Measurements from ENCODE around the gene PCAT6. TPM values are rescaled to one million over a fixed set of nuclear protein-coding genes. Genes with fewer than 3 reads are reported as not detected.

Gene PCAT6
- total RNA-seq, 6 donors from 2014 or later = 0.86 to 3.8 (median 1.6) TPM; not detected in 2

- H3K9me3 ChIP-seq = no peaks in the 10 kb centered on the region
- H3K27me3 ChIP-seq = no peaks in the 10 kb centered on the region
- 85 to 86% methylated on average over 5 of the region's 5 CpGs for WGBS, 2 donors
- no peak overlapping the region for H3K27ac ChIP-seq
- no peaks in the 10 kb centered on the region for H3K4me1 ChIP-seq
- H3K36me3 ChIP-seq = no peaks in the 10 kb centered on the region
- no peak for ATAC-seq (ENCODE audit: low FRiP score in 2 of 2)
- TF ChIP-seq POLR2AphosphoS5 (IDR thresholded peaks at IDR 0.05) (no peak), POLR2A (IDR thresholded peaks at IDR 0.05) (no peak), EP300 (IDR thresholded peaks at IDR 0.05) (no peak)
- TF ChIP-seq, protein P1, sequence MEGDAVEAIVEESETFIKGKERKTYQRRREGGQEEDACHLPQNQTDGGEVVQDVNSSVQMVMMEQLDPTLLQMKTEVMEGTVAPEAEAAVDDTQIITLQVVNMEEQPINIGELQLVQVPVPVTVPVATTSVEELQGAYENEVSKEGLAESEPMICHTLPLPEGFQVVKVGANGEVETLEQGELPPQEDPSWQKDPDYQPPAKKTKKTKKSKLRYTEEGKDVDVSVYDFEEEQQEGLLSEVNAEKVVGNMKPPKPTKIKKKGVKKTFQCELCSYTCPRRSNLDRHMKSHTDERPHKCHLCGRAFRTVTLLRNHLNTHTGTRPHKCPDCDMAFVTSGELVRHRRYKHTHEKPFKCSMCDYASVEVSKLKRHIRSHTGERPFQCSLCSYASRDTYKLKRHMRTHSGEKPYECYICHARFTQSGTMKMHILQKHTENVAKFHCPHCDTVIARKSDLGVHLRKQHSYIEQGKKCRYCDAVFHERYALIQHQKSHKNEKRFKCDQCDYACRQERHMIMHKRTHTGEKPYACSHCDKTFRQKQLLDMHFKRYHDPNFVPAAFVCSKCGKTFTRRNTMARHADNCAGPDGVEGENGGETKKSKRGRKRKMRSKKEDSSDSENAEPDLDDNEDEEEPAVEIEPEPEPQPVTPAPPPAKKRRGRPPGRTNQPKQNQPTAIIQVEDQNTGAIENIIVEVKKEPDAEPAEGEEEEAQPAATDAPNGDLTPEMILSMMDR (IDR thresholded peaks at IDR 0.05) = no peak
- no peak overlapping the region for H3K4me3 ChIP-seq
- no peak for DNase-seq
Observed at GRCh38 chr1:202837746-202838262, 27.1 kb downstream of the PCAT6 start.

DNA sequence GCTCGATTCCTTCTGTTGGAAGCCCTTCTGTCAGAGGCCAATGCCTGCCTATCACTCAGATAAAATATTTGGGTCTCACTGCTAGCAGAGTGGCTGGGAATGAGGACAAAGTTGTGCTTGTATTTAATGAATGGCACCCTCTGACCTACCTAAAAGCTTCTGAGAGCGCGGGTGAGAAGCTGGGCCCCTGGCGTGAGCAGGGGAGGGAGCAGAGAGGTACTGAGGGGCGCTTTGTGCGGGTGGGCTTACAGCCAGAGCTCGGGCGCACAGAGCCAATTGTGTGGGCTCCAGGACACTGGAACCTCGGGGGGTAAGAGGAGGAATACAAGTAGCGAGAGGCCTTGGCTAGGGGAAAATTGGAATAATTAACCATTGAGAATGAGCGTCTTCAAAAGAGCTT is 32.3 kb downstream of the PCAT6 start:
- H3K27ac ChIP-seq = no peak overlapping the region
- no peaks in the 10 kb centered on the region for H3K4me1 ChIP-seq
- H3K4me3 ChIP-seq = no peak overlapping the region
- no peaks in the 10 kb centered on the region for H3K27me3 ChIP-seq
- H3K36me3 ChIP-seq = no peaks in the 10 kb centered on the region
- WGBS, 2 donors = 87 to 90% methylated on average over 11 of the region's 11 CpGs
- no peaks in the 10 kb centered on the region for H3K9me3 ChIP-seq
- no peak for DNase-seq
- TF ChIP-seq, protein P1 (IDR thresholded peaks at IDR 0.05) = no peak
- TF ChIP-seq POLR2AphosphoS5 (IDR thresholded peaks at IDR 0.05) (no peak), EP300 (IDR thresholded peaks at IDR 0.05) (no peak), POLR2A (IDR thresholded peaks at IDR 0.05) (no peak)
- no peak for ATAC-seq (ENCODE audit: low FRiP score in 2 of 2)

DNA sequence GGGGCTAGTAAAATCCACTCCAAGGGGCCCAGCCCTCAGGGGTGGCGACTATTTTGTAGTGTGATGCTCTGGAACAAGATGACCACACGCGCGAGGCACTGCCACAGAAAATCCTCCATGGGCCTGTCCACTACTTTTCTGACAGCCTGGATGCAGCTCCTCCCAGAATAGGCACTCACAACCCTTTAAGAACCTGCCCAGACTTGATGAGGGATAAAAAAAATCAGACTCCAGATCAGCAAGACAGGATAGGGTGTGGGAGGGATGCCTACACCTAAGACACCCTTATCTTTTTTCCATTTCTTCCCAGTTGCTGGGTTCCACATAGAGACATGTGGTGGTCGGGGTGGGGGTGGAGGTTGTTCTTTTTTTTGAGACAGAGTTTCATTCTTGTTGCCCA is 33.5 kb downstream of the PCAT6 start:
- H3K27me3 ChIP-seq = no peaks in the 10 kb centered on the region
- H3K36me3 ChIP-seq = no peaks in the 10 kb centered on the region
- WGBS, 2 donors = 90 to 100% methylated on average over 5 of the region's 5 CpGs
- H3K9me3 ChIP-seq = no peaks in the 10 kb centered on the region
- TF ChIP-seq POLR2AphosphoS5 (IDR thresholded peaks at IDR 0.05) (no peak), EP300 (IDR thresholded peaks at IDR 0.05) (no peak), POLR2A (IDR thresholded peaks at IDR 0.05) (no peak)
- TF ChIP-seq, protein P1 (IDR thresholded peaks at IDR 0.05) = no peak
- ATAC-seq (ENCODE audit: low FRiP score in 2 of 2) (no peak), DNase-seq (no peak)
- H3K4me3 ChIP-seq = no peak overlapping the region
- H3K4me1 ChIP-seq = no peaks in the 10 kb centered on the region
- H3K27ac ChIP-seq = no peak overlapping the region

- DNase-seq (no peak), ATAC-seq (ENCODE audit: low FRiP score in 2 of 2) (no peak)
- H3K4me3 ChIP-seq = no peak overlapping the region
- WGBS, 2 donors = 64 to 77% methylated on average over 5 to 6 of the region's 6 CpGs
- H3K27me3 ChIP-seq = no peaks in the 10 kb centered on the region
- H3K9me3 ChIP-seq = no peaks in the 10 kb centered on the region
- no peaks in the 10 kb centered on the region for H3K4me1 ChIP-seq
- no peak overlapping the region for H3K27ac ChIP-seq
- no peak for TF ChIP-seq EP300 (IDR thresholded peaks at IDR 0.05)
- no peak for TF ChIP-seq POLR2AphosphoS5 (IDR thresholded peaks at IDR 0.05)
- no peaks in the 10 kb centered on the region for H3K36me3 ChIP-seq
Observed at GRCh38 chr1:202844935-202845334, 34.2 kb downstream of the PCAT6 start.

GRCh38 chr1:202848191-202848542 is 37.4 kb downstream of the PCAT6 start:
- Histone ChIP-seq H3K4me3 (no peak overlapping the region), H3K36me3 (no peaks in the 10 kb centered on the region), H3K4me1 (no peaks in the 10 kb centered on the region), H3K27me3 (no peaks in the 10 kb centered on the region), H3K9me3 (no peaks in the 10 kb centered on the region), H3K27ac (no peak overlapping the region)
- 48 to 69% methylated on average over 2 of the region's 2 CpGs for WGBS, 2 donors
- no peak for TF ChIP-seq POLR2A (IDR thresholded peaks at IDR 0.05)
- TF ChIP-seq EP300 (IDR thresholded peaks at IDR 0.05) = no peak
- no peak for TF ChIP-seq POLR2AphosphoS5 (IDR thresholded peaks at IDR 0.05)
- TF ChIP-seq, protein P1 (IDR thresholded peaks at IDR 0.05) = no peak
- ATAC-seq (ENCODE audit: low FRiP score in 2 of 2) = no peak
- DNase-seq = no peak
